IgD-negative memory B cell (primary cell): ENCODE measurements around the gene ERP44. TPM values are rescaled to one million over a fixed set of nuclear protein-coding genes. Genes with fewer than 3 reads are reported as not detected.
A peak's percentile ranks its signal among the peaks of the same experiment; 100 is the strongest.
"Not testable (repeated sequence)": the region's sequence is repeated elsewhere in the genome, so short reads cannot be mapped to it uniquely, and the experiment has no call there.

Source experiments
- H3K27ac Mint-ChIP-seq, 3 donors: one replicate each; pipeline ENCODE4 v1.8.0; 2020 to 2022; ENCODE audit warnings: mild to moderate bottlenecking in 3 of 3, mixed read lengths in 3 of 3, moderate library complexity in 1 of 3
- H3K27me3 Mint-ChIP-seq: one replicate; pipeline ENCODE4 v1.8.0; 2021; ENCODE audit warnings: mixed read lengths
- H3K36me3 Mint-ChIP-seq: one replicate; pipeline ENCODE4 v1.8.0; 2020; ENCODE audit warnings: mild to moderate bottlenecking, mixed read lengths
- H3K4me1 Mint-ChIP-seq, 3 donors: one replicate each; pipeline ENCODE4 v1.8.0; 2020 to 2022; ENCODE audit warnings: mixed read lengths in 3 of 3, mild to moderate bottlenecking in 1 of 3
- H3K4me3 Mint-ChIP-seq, 4 donors: one replicate each; pipeline ENCODE4 v1.8.0; 2020 to 2022; ENCODE audit warnings: mild to moderate bottlenecking in 4 of 4, mixed read lengths in 4 of 4, moderate library complexity in 3 of 4
- H3K9me3 Mint-ChIP-seq, 3 donors: one replicate each; pipeline ENCODE4 v1.8.0; 2020 to 2021; ENCODE audit warnings: mixed read lengths in 3 of 3, mild to moderate bottlenecking in 1 of 3
- polyA plus RNA-seq: library from polyadenylated mRNA; unstranded; fragments of 300-500 nt; fragmentation: Illumina TruSeq; gene quantifications from one replicate; pipeline ENCODE4 v1.2.3, GENCODE V29; 2021

Gene ERP44
- polyA plus RNA-seq, 1 donor from 2014 or later = 45.3 TPM

DNA sequence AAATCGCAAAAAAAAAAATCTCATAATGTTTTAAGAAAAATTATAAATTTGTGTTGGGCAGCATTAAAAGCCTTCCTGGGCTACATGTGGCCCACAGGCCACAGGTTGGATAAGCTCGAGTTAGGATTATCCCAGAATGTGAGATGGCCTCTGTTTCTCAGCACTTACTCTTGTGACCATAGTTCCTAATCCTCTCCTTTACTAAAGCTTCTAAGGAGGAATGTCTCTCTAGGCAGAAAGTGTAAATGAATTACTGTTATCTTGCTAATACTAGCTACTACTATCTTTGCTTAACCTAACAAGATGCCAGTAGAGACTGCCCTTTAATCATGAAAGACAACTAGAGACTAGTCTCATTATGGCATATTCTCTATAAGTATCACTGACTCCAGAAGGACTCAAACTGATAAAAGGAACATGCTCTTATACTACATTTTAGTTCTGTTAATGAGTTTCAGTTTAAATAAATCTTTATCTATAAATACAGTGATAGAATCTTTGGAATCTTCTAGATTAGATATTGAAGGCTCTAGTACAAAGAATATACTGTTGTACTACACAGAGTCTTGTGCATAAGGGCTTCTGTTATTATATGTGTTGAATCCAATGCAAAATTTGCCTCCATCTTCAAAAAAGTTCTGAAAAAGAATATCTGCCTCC is 14.0 kb upstream of the ERP44 start:
- no peaks in the 10 kb centered on the region for H3K9me3 Mint-ChIP-seq
- peaks cover 0 to 6% (median 2%) of the 10 kb centered on the region in 3 donors for H3K4me1 Mint-ChIP-seq
- H3K4me3 Mint-ChIP-seq = no peak overlapping the region
- peaks cover 3% of the 10 kb centered on the region for H3K36me3 Mint-ChIP-seq
- no peak overlapping the region for H3K27ac Mint-ChIP-seq
- no peaks in the 10 kb centered on the region for H3K27me3 Mint-ChIP-seq

DNA sequence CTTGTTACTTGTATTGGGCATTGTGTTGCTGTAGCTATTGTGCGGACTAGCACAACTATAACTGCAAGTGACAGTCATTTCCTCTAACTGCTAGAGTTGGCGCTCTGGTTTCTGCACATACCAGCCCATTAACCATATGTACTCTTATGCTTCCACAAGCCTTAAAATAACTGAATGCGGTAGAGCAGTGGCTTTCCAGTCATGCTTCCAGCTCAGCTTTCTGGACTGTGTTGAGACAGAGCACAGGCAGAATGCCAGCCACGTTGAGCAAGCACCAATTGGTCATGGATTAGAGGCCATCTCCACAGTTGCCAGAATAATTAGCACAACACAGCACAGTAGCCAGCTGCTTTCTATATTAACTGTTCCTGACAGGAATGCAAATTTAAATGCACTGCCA is 12.4 kb upstream of the ERP44 start:
- peaks cover 3% of the 10 kb centered on the region for H3K36me3 Mint-ChIP-seq
- no peak overlapping the region for H3K4me3 Mint-ChIP-seq
- H3K4me1 Mint-ChIP-seq = peaks cover 0 to 6% (median 2%) of the 10 kb centered on the region in 3 donors

GRCh38 chr9:100108559-100108958 is 9.8 kb upstream of the ERP44 start:
- Mint-ChIP-seq H3K36me3 (no peaks in the 10 kb centered on the region), H3K4me3 (no peak overlapping the region), H3K27me3 (no peaks in the 10 kb centered on the region), H3K9me3 (no peaks in the 10 kb centered on the region), H3K27ac (no peak overlapping the region), H3K4me1 (peaks cover 0 to 2% (median 2%) of the 10 kb centered on the region in 3 donors)

More for the DNA sequence above, 12.4 kb upstream of the ERP44 start:
- Mint-ChIP-seq H3K27me3 (no peaks in the 10 kb centered on the region), H3K9me3 (no peaks in the 10 kb centered on the region), H3K27ac (peak overlapping the region in 1 of 3 donors; percentile 13)

GRCh38 chr9:100106616-100107015 is 7.8 kb upstream of the ERP44 start:
- H3K4me3 Mint-ChIP-seq = no peak overlapping the region
- H3K4me1 Mint-ChIP-seq = peaks cover 0 to 2% (median 0%) of the 10 kb centered on the region in 3 donors
- no peaks in the 10 kb centered on the region for H3K27me3 Mint-ChIP-seq
- no peaks in the 10 kb centered on the region for H3K9me3 Mint-ChIP-seq
- no peak overlapping the region for H3K27ac Mint-ChIP-seq
- H3K36me3 Mint-ChIP-seq = no peaks in the 10 kb centered on the region

DNA sequence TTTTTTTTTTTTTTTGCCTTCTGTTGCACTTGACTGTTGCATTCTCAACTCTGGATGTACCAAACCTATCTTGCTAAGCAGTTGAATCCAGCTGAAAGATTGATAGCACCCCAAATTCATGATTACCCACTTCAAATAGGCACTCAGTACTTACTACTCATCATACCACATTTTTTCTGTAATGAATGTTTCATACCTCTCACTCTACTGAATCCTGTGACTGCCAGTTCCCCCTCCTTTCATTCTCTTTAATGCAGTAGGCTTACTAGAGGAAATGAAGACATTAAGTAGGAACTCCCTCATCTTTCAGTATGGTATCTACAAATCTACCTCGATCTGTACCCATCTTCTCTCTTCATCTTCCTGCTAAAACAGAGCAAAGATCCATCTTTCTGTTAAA is 7.1 kb upstream of the ERP44 start:
- Mint-ChIP-seq H3K4me3 (no peak overlapping the region), H3K27me3 (no peaks in the 10 kb centered on the region), H3K4me1 (peaks cover 0 to 3% (median 2%) of the 10 kb centered on the region in 3 donors), H3K36me3 (no peaks in the 10 kb centered on the region), H3K9me3 (no peaks in the 10 kb centered on the region), H3K27ac (no peak overlapping the region)

DNA sequence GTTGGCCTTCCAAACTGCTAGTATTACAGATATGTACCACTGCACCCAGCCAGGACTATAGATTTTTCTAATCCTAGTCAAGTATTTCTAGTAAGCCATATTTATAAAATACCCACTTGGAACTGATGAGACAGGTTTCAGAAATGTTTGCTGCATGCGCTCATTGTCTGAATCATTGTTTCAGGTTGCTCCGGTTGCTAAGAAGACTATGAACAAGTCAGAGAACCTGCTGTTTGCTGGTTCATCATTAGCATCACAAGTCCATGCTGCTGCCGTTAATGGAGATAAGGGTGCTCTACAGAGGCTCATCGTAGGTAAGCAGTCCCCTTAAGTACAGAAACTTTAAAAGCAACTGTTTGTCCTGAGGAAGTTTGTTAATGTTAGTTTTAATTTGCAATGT is 5.5 kb upstream of the ERP44 start:
- Mint-ChIP-seq H3K27ac (no peak overlapping the region), H3K4me1 (peaks cover 7 to 8% (median 7%) of the 10 kb centered on the region in 3 donors), H3K36me3 (no peaks in the 10 kb centered on the region), H3K27me3 (no peaks in the 10 kb centered on the region), H3K4me3 (no peak overlapping the region), H3K9me3 (no peaks in the 10 kb centered on the region)

DNA sequence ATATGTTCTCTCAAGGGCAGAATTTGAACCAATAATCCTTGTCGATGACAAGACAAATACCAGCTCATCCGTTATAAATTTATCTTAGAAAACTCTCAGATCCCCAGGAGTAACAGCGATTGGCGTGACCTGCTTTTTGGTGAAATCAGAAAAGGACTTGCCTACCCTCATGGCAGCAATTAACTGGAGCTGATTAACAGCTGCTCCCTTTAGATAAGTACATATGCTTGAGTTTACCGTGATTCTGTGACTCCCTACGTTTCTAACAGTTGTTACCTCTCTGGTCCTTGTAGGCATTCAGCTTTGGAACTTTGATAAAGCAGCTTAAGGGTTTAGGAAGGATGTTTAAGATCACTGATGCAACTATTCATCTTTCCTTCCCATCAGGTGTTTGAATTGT is 2.8 kb upstream of the ERP44 start:
- Mint-ChIP-seq H3K27ac (no peak overlapping the region), H3K4me1 (peaks cover 13 to 20% (median 20%) of the 10 kb centered on the region in 3 donors), H3K27me3 (no peaks in the 10 kb centered on the region), H3K9me3 (no peaks in the 10 kb centered on the region), H3K4me3 (peak overlapping the region in 1 of 4 donors; percentile 44), H3K36me3 (no peaks in the 10 kb centered on the region)

- peak overlapping the region in 3 of 4 donors; percentile 98 to 100 (median 99) for H3K4me3 Mint-ChIP-seq
- H3K27me3 Mint-ChIP-seq = no peaks in the 10 kb centered on the region
- H3K27ac Mint-ChIP-seq = peak overlapping the region; percentile 84 to 99 (median 92)
- H3K9me3 Mint-ChIP-seq = no peaks in the 10 kb centered on the region
- no peaks in the 10 kb centered on the region for H3K36me3 Mint-ChIP-seq
- peaks cover 26 to 29% (median 27%) of the 10 kb centered on the region in 3 donors for H3K4me1 Mint-ChIP-seq
Observed at GRCh38 chr9:100100146-100100667, 1.4 kb upstream of the ERP44 start.

DNA sequence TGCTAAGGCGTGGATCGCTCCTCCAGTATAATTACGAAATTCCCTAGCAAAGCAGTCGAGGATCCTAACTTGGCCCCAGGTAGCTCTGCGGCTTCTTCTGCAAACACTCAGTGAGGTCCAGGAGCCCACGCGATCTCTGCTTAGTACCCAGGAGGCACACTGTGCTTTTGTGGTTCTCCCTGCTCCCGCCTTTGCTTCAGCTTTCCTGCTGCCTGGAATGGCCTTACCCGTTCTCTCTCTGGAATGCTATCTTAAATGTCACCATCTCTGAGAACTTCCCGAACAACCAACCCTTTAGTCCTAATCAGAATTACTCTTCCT is 882 bp upstream of the ERP44 start:
- peak overlapping the region; percentile 92 to 99 (median 97) for H3K27ac Mint-ChIP-seq
- no peaks in the 10 kb centered on the region for H3K27me3 Mint-ChIP-seq
- no peaks in the 10 kb centered on the region for H3K9me3 Mint-ChIP-seq
- H3K4me3 Mint-ChIP-seq = peak overlapping the region; percentile 98 to 100 (median 100)
- peaks cover 27 to 30% (median 29%) of the 10 kb centered on the region in 3 donors for H3K4me1 Mint-ChIP-seq
- H3K36me3 Mint-ChIP-seq = no peaks in the 10 kb centered on the region

GRCh38 chr9:100098046-100098886 is 534 bp downstream of the ERP44 start:
- Mint-ChIP-seq H3K36me3 (no peaks in the 10 kb centered on the region), H3K27ac (peak overlapping the region; percentile 92 to 99 (median 97)), H3K4me3 (peak overlapping the region; percentile 98 to 100 (median 100)), H3K9me3 (no peaks in the 10 kb centered on the region), H3K27me3 (no peaks in the 10 kb centered on the region), H3K4me1 (peaks cover 35 to 38% (median 37%) of the 10 kb centered on the region in 3 donors)

- Mint-ChIP-seq H3K4me1 (peaks cover 46 to 51% (median 47%) of the 10 kb centered on the region in 3 donors), H3K9me3 (no peaks in the 10 kb centered on the region), H3K4me3 (peak overlapping the region; percentile 1 to 80 (median 36)), H3K36me3 (no peaks in the 10 kb centered on the region), H3K27ac (no peak overlapping the region), H3K27me3 (no peaks in the 10 kb centered on the region)
Observed at GRCh38 chr9:100096378-100096916, 2.4 kb downstream of the ERP44 start.

DNA sequence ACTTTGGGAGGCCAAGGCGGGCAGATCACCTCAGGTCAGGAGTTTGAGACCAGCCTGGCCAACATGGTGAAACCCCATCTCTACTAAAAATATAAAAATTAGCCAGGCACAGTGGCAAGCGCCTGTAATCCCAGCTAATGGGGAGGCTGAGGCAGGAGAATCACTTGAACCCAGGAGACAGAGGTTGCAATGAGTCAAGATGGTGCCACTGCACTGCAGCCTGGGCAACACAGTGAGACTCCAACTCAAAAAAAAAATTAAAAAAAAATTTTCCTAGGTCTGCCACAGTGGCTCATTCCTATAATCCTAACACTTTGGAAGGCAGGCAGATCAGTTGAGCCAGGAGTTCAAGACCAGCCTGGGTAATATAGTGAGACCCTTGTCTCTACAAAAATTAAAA is 4.4 kb downstream of the ERP44 start:
- H3K36me3 Mint-ChIP-seq, H3K4me3 Mint-ChIP-seq, H3K27me3 Mint-ChIP-seq, H3K9me3 Mint-ChIP-seq, H3K27ac Mint-ChIP-seq: not testable (repeated sequence)
- H3K4me1 Mint-ChIP-seq = peaks cover 41 to 47% (median 44%) of the 10 kb centered on the region in 3 donors

GRCh38 chr9:100092066-100092465 is 6.7 kb downstream of the ERP44 start:
- Mint-ChIP-seq H3K27ac (no peak overlapping the region), H3K36me3 (no peaks in the 10 kb centered on the region), H3K4me1 (peaks cover 40 to 55% (median 48%) of the 10 kb centered on the region in 3 donors), H3K27me3 (no peaks in the 10 kb centered on the region), H3K9me3 (no peaks in the 10 kb centered on the region), H3K4me3 (no peak overlapping the region)

DNA sequence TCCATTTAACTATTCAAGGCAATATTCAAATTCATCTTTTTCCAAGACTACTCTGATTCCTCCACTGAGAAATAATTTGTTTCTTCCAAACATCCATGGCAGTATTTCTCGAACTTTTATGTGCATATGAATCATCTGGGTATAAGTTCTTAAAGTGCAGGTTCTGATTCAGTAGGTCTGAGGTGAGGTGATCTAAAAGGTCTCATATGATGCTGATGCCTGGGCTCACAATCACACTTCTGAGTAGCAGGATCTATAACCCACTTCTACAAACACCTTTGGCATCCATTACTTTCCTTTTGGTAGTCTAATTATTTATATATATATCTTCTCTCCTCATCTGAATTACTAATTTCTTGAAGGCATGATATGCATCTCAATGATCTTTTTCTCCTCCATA is 7.2 kb downstream of the ERP44 start:
- H3K9me3 Mint-ChIP-seq = no peaks in the 10 kb centered on the region
- peaks cover 41 to 55% (median 48%) of the 10 kb centered on the region in 3 donors for H3K4me1 Mint-ChIP-seq
- no peaks in the 10 kb centered on the region for H3K27me3 Mint-ChIP-seq
- no peak overlapping the region for H3K4me3 Mint-ChIP-seq
- H3K36me3 Mint-ChIP-seq = no peaks in the 10 kb centered on the region
- no peak overlapping the region for H3K27ac Mint-ChIP-seq

DNA sequence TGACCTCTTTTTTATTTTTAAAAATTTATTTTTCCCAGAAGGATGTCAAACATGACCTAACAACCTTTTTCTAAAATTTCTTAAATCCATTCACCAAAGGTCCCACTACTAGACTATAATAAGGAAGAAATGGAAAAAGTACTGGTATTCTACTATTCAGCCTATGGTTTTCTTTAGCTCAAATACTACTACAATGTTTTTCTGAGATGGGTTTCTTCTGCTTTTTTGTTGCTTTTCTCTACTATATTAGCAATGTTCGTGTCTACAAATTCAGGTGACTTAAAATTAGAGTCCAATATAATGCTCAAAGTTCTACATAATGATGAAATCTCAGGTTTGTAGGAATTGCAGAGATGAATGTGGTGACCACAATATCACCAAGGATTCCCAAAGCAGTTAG is 7.9 kb downstream of the ERP44 start:
- Mint-ChIP-seq H3K27ac (no peak overlapping the region), H3K4me1 (peaks cover 44 to 54% (median 49%) of the 10 kb centered on the region in 3 donors), H3K4me3 (no peak overlapping the region), H3K9me3 (no peaks in the 10 kb centered on the region), H3K27me3 (no peaks in the 10 kb centered on the region), H3K36me3 (no peaks in the 10 kb centered on the region)
